Pancreas (tissue), 10 donors: Measurements from ENCODE around the gene ADGRD2. TPM values are rescaled to one million over a fixed set of nuclear protein-coding genes. Genes with fewer than 3 reads are reported as not detected.

Experiments
- ATAC-seq, 4 donors: fragments of 200-7000 bp; cut with Tn5 transposase; one replicate each; pipeline versions ENCODE4 v1.8.0 to v1.9.1; 2020; ENCODE audit warnings: mild to moderate bottlenecking in 4 of 4, moderate library complexity in 4 of 4
- DNase-seq, 6 donors: peaks; one replicate each; pipeline ENCODE4 v3.0.0-alpha.2; 2020
- FAIRE-seq: peaks from 2 replicates; lab custom pipeline; 2012; peaks lifted over from hg19 to GRCh38; lab: Jason Lieb, UNC
- H3K27ac ChIP-seq, 4 donors: fragments of 200-600 bp; sonication (generic); 1 replicate in 3 of 4; 2 replicates in 1 of 4; pipeline versions ENCODE4 v1.5.0 to v1.8.0; 2020
- H3K27me3 ChIP-seq, 4 donors: fragments of 200-600 bp; one replicate each; pipeline ENCODE4 v1.8.0; 2021
- H3K36me3 ChIP-seq, 3 donors: fragments of 200-600 bp; sonication (generic) in 1 of 3; one replicate each; pipeline versions ENCODE4 v1.5.0 to v1.8.0; 2020 to 2021
- H3K4me1 ChIP-seq, 3 donors: fragments of 200-600 bp; one replicate each; pipeline ENCODE4 v1.8.0; 2021
- H3K4me3 ChIP-seq, 4 donors: fragments of 200-600 bp; sonication (generic) in 2 of 4; one replicate each; pipeline versions ENCODE4 v1.5.0 to v1.8.0; 2020 to 2021
- H3K9me3 ChIP-seq, 4 donors: fragments of 200-600 bp; one replicate each; pipeline ENCODE4 v1.8.0; 2021
- CTCF ChIP-seq, 4 donors: fragments of 200-600 bp; sonication (generic) in 3 of 4; IDR thresholded peaks; one replicate each; pipeline versions ENCODE4 v1.5.0 to v1.8.0; 2021; ENCODE audit warnings: antibody characterized with exemption in 4 of 4
- WGBS, 2 donors: extraction: QIAGEN DNeasy Blood & Tissue Kit; methylation state at CpG; one replicate each; pipeline ENCODE4 v1.1.7; 2013; 5-methylcytosine and 5-hydroxymethylcytosine counted together
- intact Hi-C, 3 donors: fragments of 100-400 bp; cut with DNase I; formaldehyde crosslinking; loops; one replicate each; pipeline versions ENCODE4 v1.11.1 to v1.14.2; 2022
- polyA plus RNA-seq, 2 donors: library from polyadenylated mRNA; stranded (reverse); fragments of 200-250 nt; gene quantifications; one replicate each; pipeline ENCODE4 v1.2.3, GENCODE V29; 2013
- total RNA-seq, 6 donors: library from RNA; stranded (reverse); fragmentation: NEBNext Ultra II Directional in 4 of 6; extraction: Animal tissue kit (Norgen Biotek cat#: 25700) in 4 of 6; gene quantifications; one replicate each; pipeline versions ENCODE4 v1.2.1 to v1.2.4, GENCODE V29; 2021 to 2023
- donor health status: healthy with polysubstance abuse.
- donor health status: DM: no; HTN: no; CAD: no; lungs with moderate emphysema.
- donor health status: DM: no; HTN: no; CAD: no.
- donor health status: control.
- donor health status: control.
- donor health status: Bipolar disorder and iron deficiency.
- donor health status: DM: yes; HTN: yes; CAD: no.
- donor health status: DM: no; HTN: no; CAD: no.
- donor health status: DM: no; HTN: no; CAD: no.
- donor health status: DM: yes; HTN: yes; CAD: no.

The ADGRD2 gene
- total and polyA plus RNA-seq, 8 donors = 0.23 TPM; not detected in 7

DNA sequence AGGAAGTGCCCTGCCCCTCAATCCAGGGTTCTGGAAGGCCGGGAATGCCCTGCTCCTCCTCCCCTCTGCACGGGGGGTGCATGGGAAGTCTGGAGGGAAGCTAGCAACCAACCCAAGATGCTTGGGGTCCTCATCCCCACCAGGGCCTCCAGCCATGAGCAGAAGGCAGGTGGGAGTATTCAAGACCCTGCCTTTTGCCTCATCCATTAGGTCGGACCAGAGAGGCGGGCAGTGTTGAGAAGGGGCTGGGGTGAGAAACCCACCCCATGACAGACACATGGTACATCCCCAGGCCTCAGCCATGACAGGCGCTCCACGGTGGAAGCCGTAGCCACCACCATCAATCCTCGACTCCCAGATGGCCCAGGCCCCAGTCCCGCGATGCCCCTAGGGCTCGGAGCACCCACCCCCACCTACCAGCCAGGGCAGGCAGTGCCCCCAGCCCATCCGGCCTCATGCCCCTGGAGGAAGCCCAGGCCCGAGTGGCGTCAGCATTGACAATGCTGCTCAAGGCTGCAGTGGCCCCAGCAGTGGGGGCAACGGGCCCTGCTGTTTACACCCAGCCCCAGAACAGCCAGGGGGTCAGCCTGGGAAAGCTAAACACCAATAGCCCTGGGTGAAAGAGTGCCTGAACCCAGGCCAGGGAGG lies 48.4 kb downstream of the ADGRD2 start:
- DNase-seq (peak in 1 of 6 donors; percentile 49), ATAC-seq (no peak), FAIRE-seq (no peak)
- peaks cover 0 to 15% (median 5%) of the 10 kb centered on the region in 4 donors for H3K27me3 ChIP-seq
- TF ChIP-seq CTCF (IDR thresholded peaks at IDR 0.05) = no peak
- H3K9me3 ChIP-seq = no peaks in the 10 kb centered on the region
- intact Hi-C loops = no loop called here
- WGBS, 2 donors = 69 to 70% methylated on average over 15 of the region's 15 CpGs
- no peak overlapping the region for H3K27ac ChIP-seq
- no peaks in the 10 kb centered on the region for H3K36me3 ChIP-seq
- H3K4me3 ChIP-seq = no peak overlapping the region
- no peaks in the 10 kb centered on the region for H3K4me1 ChIP-seq

DNA sequence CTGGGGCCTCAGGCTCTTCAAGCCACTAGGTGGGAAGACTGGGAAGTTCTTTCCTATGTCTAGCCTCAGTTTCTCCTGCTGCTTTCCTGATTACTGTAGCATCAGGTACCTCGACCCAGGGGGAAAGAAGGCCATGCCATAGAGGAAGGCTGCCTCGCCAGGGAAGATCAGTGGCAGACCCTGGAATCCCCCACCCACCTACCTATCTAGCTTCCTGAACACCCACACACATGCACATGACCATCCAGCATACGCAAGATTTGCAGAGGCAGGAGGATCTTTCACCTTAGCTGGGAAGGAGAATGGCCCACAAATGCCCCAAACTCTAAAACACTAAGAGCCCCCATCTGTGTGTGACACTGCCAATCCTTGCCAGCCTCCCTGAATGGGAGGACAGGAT lies 49.0 kb downstream of the ADGRD2 start:
- Histone ChIP-seq H3K9me3 (no peaks in the 10 kb centered on the region), H3K4me1 (peaks cover 0 to 2% (median 2%) of the 10 kb centered on the region in 3 donors), H3K27ac (no peak overlapping the region), H3K4me3 (no peak overlapping the region), H3K36me3 (no peaks in the 10 kb centered on the region), H3K27me3 (peaks cover 0 to 17% (median 5%) of the 10 kb centered on the region in 4 donors)
- 62 to 74% methylated on average over 3 of the region's 3 CpGs for WGBS, 2 donors
- no peak for ATAC-seq
- FAIRE-seq = no peak
- DNase-seq = no peak
- intact Hi-C loops = no loop called here
- TF ChIP-seq CTCF (IDR thresholded peaks at IDR 0.05) = no peak

DNA sequence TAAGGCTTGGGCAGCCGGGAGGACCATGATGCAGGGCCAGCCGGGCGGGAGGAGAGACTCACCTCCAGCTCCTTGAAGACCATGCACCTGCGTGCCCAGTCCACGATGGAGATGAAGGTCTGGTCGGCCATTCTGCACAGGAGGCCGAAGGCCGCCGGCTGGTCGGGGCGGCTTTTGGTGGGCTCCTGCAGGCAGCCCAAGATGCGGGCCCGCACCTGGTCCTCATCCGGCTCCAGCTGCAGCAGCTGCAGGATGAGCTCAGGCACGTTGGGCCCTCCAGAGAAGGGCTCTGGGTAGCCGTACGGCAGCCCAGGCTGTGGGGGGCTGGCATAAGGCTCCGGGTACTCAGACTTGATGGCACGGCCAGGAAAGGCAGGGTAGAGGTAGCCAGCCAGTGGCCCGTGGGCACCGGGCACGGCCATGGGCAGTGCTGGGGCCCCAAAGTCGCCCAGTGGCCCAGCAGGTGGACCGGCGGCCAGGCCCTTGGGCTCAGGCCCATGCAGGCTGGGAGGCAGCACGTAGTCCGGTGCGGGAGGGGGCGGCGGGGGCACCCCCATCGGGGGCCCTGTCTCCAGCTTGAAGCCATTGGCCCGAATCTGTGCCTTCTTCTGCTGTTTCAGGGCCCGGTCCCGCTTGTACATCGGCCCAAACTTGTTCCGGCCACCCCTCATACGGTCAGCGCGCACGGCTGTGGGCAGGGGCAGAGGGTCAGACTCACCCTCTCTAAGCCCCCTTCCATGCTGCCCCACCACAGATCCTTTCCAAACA lies 50.0 kb downstream of the ADGRD2 start:
- TF ChIP-seq CTCF (IDR thresholded peaks at IDR 0.05) = no peak
- intact Hi-C loops = no loop called here
- H3K9me3 ChIP-seq = no peaks in the 10 kb centered on the region
- peaks cover 0 to 20% (median 5%) of the 10 kb centered on the region in 4 donors for H3K27me3 ChIP-seq
- peak in 1 of 6 donors; percentile 54 for DNase-seq
- 84 to 91% methylated on average over 38 to 40 of the region's 40 CpGs for WGBS, 2 donors
- H3K27ac ChIP-seq = no peak overlapping the region
- no peak for FAIRE-seq
- peaks cover 0 to 4% (median 3%) of the 10 kb centered on the region in 3 donors for H3K4me1 ChIP-seq
- H3K36me3 ChIP-seq = no peaks in the 10 kb centered on the region
- ATAC-seq = no peak
- no peak overlapping the region for H3K4me3 ChIP-seq

- peaks cover 0 to 23% (median 5%) of the 10 kb centered on the region in 4 donors for H3K27me3 ChIP-seq
- no peak for FAIRE-seq
Measured at GRCh38 chr9:124500796-124501611, 50.8 kb downstream of the ADGRD2 start.

More at GRCh38 chr9:124500796-124501611, 50.8 kb downstream of the ADGRD2 start:
- TF ChIP-seq CTCF (IDR thresholded peaks at IDR 0.05) = no peak
- peak in 1 of 6 donors; percentile 45 for DNase-seq
- Histone ChIP-seq H3K36me3 (no peaks in the 10 kb centered on the region), H3K4me1 (peaks cover 0 to 4% (median 3%) of the 10 kb centered on the region in 3 donors), H3K9me3 (no peaks in the 10 kb centered on the region), H3K27ac (no peak overlapping the region), H3K4me3 (no peak overlapping the region)
- WGBS, 2 donors = 60 to 72% methylated on average over 12 of the region's 12 CpGs
- intact Hi-C loops = no loop called here
- no peak for ATAC-seq
